HUES6 (cell line): ENCODE measurements around the gene HERC2.
"Not testable (repeated sequence)": the region's sequence is repeated elsewhere in the genome, so short reads cannot be mapped to it uniquely, and the experiment has no call there.

Source experiments
- H3K27ac ChIP-seq: 2 replicates; pipeline ENCODE4 v1.7.0; 2013; ENCODE audit warnings: low read depth, mild to moderate bottlenecking, low read length, inconsistent platforms
- H3K27me3 ChIP-seq: 2 replicates; pipeline ENCODE4 v1.6.1; 2013; ENCODE audit warnings: low read length; ENCODE audit not compliant: control insufficient read depth, insufficient read depth
- H3K36me3 ChIP-seq: 2 replicates; pipeline ENCODE4 v1.6.1; 2013; ENCODE audit warnings: low read length; ENCODE audit not compliant: control insufficient read depth, insufficient read depth
- H3K4me1 ChIP-seq: 2 replicates; pipeline ENCODE4 v1.6.1; 2013; ENCODE audit warnings: low read length; ENCODE audit not compliant: control insufficient read depth, insufficient read depth
- H3K4me3 ChIP-seq: 2 replicates; pipeline ENCODE4 v1.5.1; 2013; ENCODE audit warnings: low read depth, low read length
- H3K9ac ChIP-seq: one replicate; pipeline ENCODE4 v1.6.1; 2013; ENCODE audit warnings: mild to moderate bottlenecking, low read length
- H3K9me3 ChIP-seq: 2 replicates; pipeline ENCODE4 v1.6.1; 2013; ENCODE audit warnings: low read depth, low read length; ENCODE audit not compliant: control insufficient read depth, insufficient read depth

The HERC2 gene

DNA sequence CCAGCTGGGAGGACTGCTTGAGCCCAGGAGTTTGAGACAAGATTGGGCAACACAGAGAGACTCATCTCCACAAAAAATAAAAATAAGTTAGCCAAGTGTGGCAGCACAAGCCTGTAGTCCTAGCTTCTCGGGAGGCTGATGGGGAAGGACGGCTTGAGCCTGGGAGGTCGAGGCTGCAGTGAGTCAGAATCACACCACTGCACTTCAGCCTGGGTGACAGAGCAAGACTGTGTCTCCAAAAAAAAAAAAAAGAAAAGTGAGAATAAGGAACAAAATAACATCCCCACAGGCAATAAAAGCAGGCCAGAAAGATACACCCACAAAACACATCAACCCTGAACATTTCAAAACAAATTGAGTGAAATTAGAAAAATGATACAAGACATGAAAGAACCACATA lies 174.2 kb downstream of the HERC2 start:
- no peaks in the 10 kb centered on the region; the same call in 1 of the 2 replicates for H3K9me3 ChIP-seq
- peaks cover 3% of the 10 kb centered on the region; the same call in 1 of the 2 replicates for H3K4me1 ChIP-seq
- H3K27me3 ChIP-seq, result no peaks in the 10 kb centered on the region
- no peak overlapping the region for H3K4me3 ChIP-seq
- no peak overlapping the region for H3K27ac ChIP-seq
- no peak overlapping the region for H3K9ac ChIP-seq
- H3K36me3 ChIP-seq, result peaks cover 49% of the 10 kb centered on the region

DNA sequence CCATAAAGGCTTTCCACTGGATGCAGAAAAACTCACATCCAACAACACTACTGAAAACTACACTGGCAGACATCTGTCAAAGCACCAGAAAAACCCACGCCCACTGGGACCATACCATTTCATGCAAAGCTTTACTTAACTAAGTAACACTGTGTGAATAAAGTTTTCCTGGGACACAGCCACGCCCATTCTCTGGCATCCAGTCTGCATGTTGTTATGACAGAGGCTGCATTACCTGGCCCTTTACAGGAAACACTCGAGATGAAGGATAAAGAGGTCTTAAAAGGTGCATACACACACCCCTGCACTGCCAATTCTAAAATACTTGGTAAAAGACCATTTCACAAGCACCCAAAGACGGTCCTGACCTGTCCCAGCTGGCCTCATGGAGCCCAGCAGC lies 176.6 kb downstream of the HERC2 start:
- not testable (repeated sequence) for H3K9me3 ChIP-seq, H3K4me1 ChIP-seq, H3K9ac ChIP-seq, H3K27ac ChIP-seq, H3K4me3 ChIP-seq, H3K27me3 ChIP-seq
- peaks cover 52% of the 10 kb centered on the region for H3K36me3 ChIP-seq

DNA sequence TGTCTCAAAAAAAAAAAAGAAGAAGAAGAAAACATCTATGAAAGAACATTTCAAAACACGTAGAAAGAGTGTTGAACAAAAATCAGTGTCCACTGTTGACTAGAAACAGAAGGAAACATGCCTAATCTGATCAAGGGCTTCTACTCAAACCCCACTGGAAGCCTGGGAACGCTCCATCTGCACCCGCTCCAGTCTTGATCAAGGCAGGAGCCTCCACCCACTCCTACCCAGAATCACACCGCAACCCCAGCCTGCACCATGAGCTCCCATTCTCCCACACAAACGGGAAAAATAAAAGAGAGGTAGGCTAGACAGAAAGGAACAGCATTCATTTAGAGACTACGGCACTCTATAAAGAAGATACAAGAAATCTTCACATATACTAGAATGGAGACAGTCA lies 181.9 kb downstream of the HERC2 start:
- no peaks in the 10 kb centered on the region for H3K9me3 ChIP-seq
- no peak overlapping the region for H3K27ac ChIP-seq
- no peak overlapping the region for H3K9ac ChIP-seq
- no peaks in the 10 kb centered on the region for H3K27me3 ChIP-seq
- no peaks in the 10 kb centered on the region for H3K4me1 ChIP-seq
- peaks cover 55% of the 10 kb centered on the region for H3K36me3 ChIP-seq
- no peak overlapping the region for H3K4me3 ChIP-seq

DNA sequence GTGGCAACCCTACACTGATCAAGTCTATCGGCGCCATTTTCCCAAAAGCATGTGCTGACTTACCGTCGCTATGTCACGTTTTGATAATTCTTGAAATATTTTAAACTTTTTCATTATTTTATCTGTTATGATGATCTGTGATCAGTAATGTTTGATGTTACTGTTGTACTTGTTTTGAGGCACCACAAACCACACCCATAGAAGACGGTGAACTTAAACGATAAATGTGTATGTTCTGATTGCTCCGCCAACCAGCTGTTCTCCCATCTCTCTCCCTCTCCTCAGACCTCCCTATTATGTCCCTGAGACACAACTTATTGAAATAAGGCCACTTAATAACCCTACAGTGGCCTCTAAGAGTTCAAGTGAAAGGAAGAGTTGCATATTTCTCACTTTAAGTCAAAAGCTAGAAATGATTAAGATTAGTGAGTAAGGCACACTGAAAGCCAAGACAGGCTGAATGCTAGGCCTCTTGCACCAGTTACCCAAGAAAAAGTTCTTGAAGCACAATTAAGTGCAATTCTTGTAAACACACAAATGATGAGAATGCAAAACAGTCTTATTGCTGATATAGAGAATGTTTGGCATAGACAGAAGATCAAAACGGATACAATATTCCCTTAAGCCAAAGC lies 184.5 kb downstream of the HERC2 start:
- not testable (repeated sequence) for H3K27ac ChIP-seq, H3K4me3 ChIP-seq, H3K4me1 ChIP-seq, H3K9me3 ChIP-seq, H3K9ac ChIP-seq, H3K27me3 ChIP-seq
- peaks cover 43% of the 10 kb centered on the region for H3K36me3 ChIP-seq

DNA sequence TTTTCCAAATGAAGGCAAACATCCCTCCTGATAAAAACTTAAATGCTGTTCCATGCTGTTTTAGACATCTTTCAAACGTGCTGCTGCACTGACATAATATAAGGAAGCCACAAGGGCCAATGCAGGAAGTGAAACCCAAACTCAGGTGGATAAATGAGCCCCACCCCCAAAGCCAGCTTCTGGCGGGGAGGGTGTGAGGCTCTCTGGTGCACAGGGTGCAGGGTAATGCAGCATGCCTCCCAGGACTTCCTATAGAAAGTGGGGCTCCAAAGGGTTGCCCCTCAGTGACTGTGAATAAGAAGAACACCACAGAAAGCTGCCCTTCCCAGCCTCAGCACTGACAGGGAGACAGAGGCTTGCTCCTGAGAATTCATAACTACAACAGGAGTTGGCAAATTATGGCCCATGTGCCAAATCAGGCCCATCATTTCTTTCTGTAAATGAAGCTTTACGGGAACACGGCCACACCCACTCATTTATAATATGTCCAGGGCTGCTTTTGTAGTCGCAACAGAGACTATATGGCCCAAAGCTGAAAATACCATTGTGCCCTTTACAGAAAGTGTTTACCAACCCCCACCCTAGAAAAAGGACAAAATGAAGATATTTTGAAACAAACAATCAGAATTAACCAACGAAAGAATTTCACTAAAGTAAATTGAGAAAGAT lies 185.6 kb downstream of the HERC2 start:
- H3K27me3 ChIP-seq, result not testable (repeated sequence)
- H3K36me3 ChIP-seq, result peaks cover 43% of the 10 kb centered on the region

DNA sequence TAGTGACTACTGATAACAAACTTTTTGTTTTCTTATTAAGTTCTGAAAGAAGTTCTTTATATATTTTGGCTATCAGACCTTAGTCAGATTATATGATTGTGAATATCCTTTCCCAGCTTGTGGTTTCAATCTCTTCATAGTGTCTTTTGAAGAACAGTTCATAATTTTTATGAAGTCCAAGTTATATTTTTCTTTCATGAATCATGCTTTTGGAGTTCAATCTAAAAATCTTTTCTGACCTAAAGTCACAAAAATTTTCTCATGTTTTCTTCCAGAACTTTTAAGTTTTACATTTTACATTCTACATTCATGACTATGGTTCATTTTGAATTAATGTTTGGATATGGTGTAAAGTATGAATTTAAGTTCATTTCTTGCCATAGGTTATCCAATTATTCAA lies 188.7 kb downstream of the HERC2 start:
- no peaks in the 10 kb centered on the region; the same call in 1 of the 2 replicates for H3K4me1 ChIP-seq
- peaks cover 48% of the 10 kb centered on the region for H3K36me3 ChIP-seq
- no peak overlapping the region for H3K4me3 ChIP-seq
- no peaks in the 10 kb centered on the region for H3K27me3 ChIP-seq
- no peak overlapping the region for H3K9ac ChIP-seq
- no peaks in the 10 kb centered on the region for H3K9me3 ChIP-seq
- H3K27ac ChIP-seq, result no peak overlapping the region

More for the DNA sequence above, 185.6 kb downstream of the HERC2 start:
- H3K4me3 ChIP-seq, H3K27ac ChIP-seq, H3K9me3 ChIP-seq, H3K9ac ChIP-seq, H3K4me1 ChIP-seq: not testable (repeated sequence)

DNA sequence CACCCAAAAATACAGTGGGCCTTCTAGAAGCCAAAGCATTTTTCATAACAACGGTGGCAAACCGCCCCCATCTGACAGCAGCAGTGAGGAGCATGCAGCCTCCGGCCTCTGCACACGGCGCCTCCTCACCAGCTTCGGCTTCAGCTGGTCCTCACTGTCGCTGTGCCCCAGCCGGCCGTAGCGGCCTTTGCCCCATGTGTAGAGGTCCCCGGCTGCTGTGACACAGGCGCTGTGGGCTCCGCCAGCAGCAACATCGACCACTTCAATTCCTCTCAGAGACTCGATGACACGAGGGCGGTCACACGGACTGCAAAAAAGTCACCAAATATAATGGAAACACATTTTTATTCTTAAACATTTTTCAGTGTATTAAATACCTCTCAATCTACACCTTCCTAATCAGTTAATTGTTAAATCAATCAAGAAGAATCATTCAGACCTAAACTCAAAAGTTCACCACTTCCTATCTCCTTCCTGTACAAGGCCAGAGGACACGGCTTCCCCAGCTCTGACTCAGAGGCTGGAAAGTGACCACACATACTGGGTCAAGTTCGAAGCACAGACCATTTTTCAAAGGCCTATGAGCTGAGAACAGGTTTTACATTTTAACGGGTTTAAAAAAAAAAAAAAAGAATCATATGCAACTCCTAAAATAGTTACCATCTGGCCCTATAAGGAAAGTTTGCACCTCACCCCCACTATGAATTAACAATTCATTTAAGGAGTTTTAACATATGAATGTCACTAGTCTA lies 189.3 kb downstream of the HERC2 start:
- Histone ChIP-seq H3K9ac (no peak overlapping the region), H3K4me1 (no peaks in the 10 kb centered on the region; the same call in 1 of the 2 replicates), H3K4me3 (no peak overlapping the region), H3K36me3 (peaks cover 54% of the 10 kb centered on the region), H3K27ac (no peak overlapping the region), H3K27me3 (no peaks in the 10 kb centered on the region), H3K9me3 (no peaks in the 10 kb centered on the region)

DNA sequence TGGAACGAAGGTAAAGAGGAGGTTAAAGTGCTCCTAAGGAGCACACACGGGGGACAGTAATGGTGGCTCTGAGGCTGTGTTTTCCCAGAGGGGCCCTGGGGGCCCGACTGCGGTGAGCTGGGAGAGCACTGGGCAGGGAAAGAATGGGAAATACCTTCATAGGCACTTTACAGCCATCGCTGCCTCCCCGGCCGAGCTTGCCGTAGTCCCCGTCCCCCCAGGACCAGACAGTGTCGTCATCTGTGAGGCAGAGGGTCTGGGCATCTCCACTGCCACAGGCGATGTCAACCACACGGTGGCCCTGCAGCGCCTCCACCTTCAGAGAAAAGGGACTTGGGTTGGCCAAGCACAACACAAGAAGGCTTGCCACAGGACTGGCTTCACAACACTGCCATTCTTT lies 190.0 kb downstream of the HERC2 start:
- no peaks in the 10 kb centered on the region for H3K9me3 ChIP-seq
- no peak overlapping the region for H3K9ac ChIP-seq
- H3K36me3 ChIP-seq, result peaks cover 56% of the 10 kb centered on the region
- H3K4me1 ChIP-seq, result no peaks in the 10 kb centered on the region; the same call in 1 of the 2 replicates
- H3K4me3 ChIP-seq, result no peak overlapping the region
- no peaks in the 10 kb centered on the region for H3K27me3 ChIP-seq
- no peak overlapping the region for H3K27ac ChIP-seq

DNA sequence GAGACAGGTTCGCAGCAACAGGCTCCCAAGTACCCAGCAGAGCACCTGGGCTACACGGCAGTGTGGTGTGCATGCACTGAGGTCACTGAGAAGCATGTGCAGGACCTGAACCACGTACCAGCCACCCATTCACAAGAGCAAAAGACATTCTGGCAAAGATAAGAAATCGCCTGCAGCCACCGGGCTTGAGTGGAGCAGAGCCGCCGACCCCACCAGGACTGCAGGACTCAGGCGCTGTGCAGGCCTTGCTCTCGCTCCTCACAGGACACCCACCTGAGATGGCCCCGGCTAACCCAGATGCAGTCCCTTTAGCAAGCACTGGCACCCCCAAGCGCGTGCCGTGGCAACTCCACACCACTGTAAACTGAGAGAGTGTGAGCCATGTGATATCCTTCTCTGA lies 190.6 kb downstream of the HERC2 start:
- H3K36me3 ChIP-seq, result peaks cover 56% of the 10 kb centered on the region
- no peak overlapping the region for H3K4me3 ChIP-seq
- H3K27me3 ChIP-seq, result no peaks in the 10 kb centered on the region
- no peak overlapping the region for H3K9ac ChIP-seq
- H3K9me3 ChIP-seq, result no peaks in the 10 kb centered on the region
- H3K4me1 ChIP-seq, result no peaks in the 10 kb centered on the region; the same call in 1 of the 2 replicates
- H3K27ac ChIP-seq, result no peak overlapping the region

DNA sequence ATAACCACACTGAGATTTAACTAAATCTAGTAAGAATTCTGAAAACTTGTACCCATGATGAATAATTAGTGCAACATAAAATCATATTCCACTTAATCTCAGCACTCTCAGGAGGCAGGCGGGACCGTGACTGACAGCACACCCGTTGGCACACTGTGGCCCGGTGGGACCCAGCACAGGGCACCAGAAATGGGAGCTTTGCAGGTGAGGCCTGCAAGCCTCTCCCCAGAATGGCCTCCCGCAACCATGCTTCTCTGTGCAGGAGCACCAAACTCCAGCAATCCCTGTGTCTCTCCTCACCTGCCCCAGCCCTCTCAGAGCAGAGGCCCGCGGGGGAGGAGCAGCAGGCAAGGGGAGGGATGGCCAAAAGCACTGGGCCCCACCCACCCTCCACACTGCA lies 191.3 kb downstream of the HERC2 start:
- no peaks in the 10 kb centered on the region; the same call in 1 of the 2 replicates for H3K4me1 ChIP-seq
- H3K27ac ChIP-seq, result no peak overlapping the region
- no peaks in the 10 kb centered on the region for H3K9me3 ChIP-seq
- H3K36me3 ChIP-seq, result peaks cover 56% of the 10 kb centered on the region
- no peaks in the 10 kb centered on the region for H3K27me3 ChIP-seq
- H3K4me3 ChIP-seq, result no peak overlapping the region
- no peak overlapping the region for H3K9ac ChIP-seq

DNA sequence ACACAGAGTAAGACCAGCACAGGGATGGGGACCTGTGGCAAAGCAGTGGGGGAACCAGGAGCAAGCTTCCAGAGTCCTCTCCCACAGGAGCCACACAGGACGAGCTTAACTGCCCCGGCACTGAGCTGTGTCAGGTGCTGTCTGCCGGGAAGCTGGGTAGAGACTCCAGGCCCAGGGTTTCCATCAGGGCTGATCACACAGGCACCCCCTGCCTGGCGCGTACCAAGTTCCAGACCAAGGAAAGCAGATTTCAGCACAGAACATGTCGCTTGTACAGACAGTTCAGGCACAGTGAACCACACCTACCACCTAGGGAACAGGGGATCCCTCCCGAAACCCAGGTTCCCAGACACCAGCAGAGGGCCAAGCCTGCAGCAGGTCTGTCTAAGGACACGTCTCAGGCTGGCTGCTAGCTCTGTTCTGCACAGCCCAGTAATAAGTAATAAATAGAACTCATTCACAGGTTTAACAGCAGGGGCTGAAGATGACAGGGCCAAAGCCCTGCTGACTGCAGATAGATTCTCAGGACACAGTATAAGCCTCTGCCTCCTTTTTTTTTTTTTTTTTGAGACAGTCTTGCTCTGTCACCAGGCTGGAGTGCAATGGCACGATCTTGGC lies 192.6 kb downstream of the HERC2 start:
- H3K36me3 ChIP-seq, result peaks cover 58% of the 10 kb centered on the region
- no peaks in the 10 kb centered on the region; the same call in 1 of the 2 replicates for H3K4me1 ChIP-seq
- no peaks in the 10 kb centered on the region for H3K9me3 ChIP-seq
- no peak overlapping the region for H3K9ac ChIP-seq
- H3K27ac ChIP-seq, result no peak overlapping the region
- H3K27me3 ChIP-seq, result no peaks in the 10 kb centered on the region
- H3K4me3 ChIP-seq, result no peak overlapping the region
